K562 (cell line): ENCODE data around the gene RASAL1. TPM values are rescaled to one million over a fixed set of nuclear protein-coding genes. Genes with fewer than 3 reads are reported as not detected.
A peak's percentile ranks its signal among the peaks of the same experiment; 100 is the strongest.

Experiments used
- ATAC-seq: fragments of 200-7000 bp; cut with Tn5 transposase; 3 replicates; pipeline ENCODE4 v1.9.1; 2020; ENCODE audit warnings: moderate library complexity
- BruUV-seq: library from RNA; stranded (reverse); fragments of 400-500 nt; replicated peaks from 2 replicates; lab custom pipeline; 2021; lab: Mats Ljungman, UMichigan
- CTCF ChIA-PET: fragments of 300-600 bp; formaldehyde crosslinking; extraction: SDS; loops from one replicate; lab custom pipeline; 2021; ENCODE audit warnings: low intra/inter-chr PET ratio; lab: Yijun Ruan, JAX
- POLR2A ChIA-PET: fragments of 300-600, 350-650 bp; sonication (Branson Sonifier 250); formaldehyde crosslinking; extraction: SDS; loops from one replicate; lab custom pipeline; 2021; ENCODE audit warnings: antibody characterized with exemption, inconsistent platforms; lab: Yijun Ruan, JAX
- DNase-seq, 4 experiments: peaks; one replicate each; pipeline versions ENCODE4 v3.0.0 to v3.0.0-alpha.2; 2011 to 2018; ENCODE audit warnings: low spot score in 3 of 4, mixed read lengths in 3 of 4; ENCODE audit errors: extremely low read depth in 1 of 4
- FAIRE-seq: peaks from 2 replicates; lab custom pipeline; 2011; peaks lifted over from hg19 to GRCh38; lab: Jason Lieb, UNC
- H2AFZ ChIP-seq: 2 replicates; pipeline ENCODE4 v1.6.0; 2011; ENCODE audit warnings: low read depth, low read length, control low read depth, inconsistent platforms
- H3K27ac ChIP-seq: fragments of 200-600 bp; 3 replicates; pipeline ENCODE4 v1.8.0; 2011; ENCODE audit warnings: low read depth, mild to moderate bottlenecking, control low read depth, inconsistent platforms, low read length, moderate library complexity, mixed read lengths; ENCODE audit errors: extremely low read depth
- H3K27me3 ChIP-seq, 2 experiments: fragments of 300-600 bp in 1 of 2; 2 replicates in 1 of 2; 3 replicates in 1 of 2; pipeline versions ENCODE4 v1.6.0 to v1.8.0; 2011; ENCODE audit warnings: inconsistent platforms in 2 of 2, low read length in 2 of 2, mild to moderate bottlenecking in 1 of 2, mixed read lengths in 1 of 2, moderate library complexity in 1 of 2; ENCODE audit not compliant: control insufficient read depth in 2 of 2, insufficient read depth in 2 of 2
- H3K36me3 ChIP-seq: fragments of 300-600 bp; 3 replicates; pipeline ENCODE4 v1.8.0; 2011; ENCODE audit warnings: mild to moderate bottlenecking, low read length, inconsistent platforms; ENCODE audit not compliant: control insufficient read depth, insufficient read depth
- H3K4me1 ChIP-seq, 2 experiments: fragments of 200-600 bp in 1 of 2; replicated peaks in 1 of 2; 2 replicates in 1 of 2; 3 replicates in 1 of 2; pipeline versions ENCODE4 v1.5.1 to v1.8.0; 2011; ENCODE audit warnings: inconsistent platforms in 2 of 2, low read length in 2 of 2, mild to moderate bottlenecking in 1 of 2, mixed read lengths in 1 of 2, moderate library complexity in 1 of 2; ENCODE audit not compliant: control insufficient read depth in 2 of 2, insufficient read depth in 2 of 2
- H3K4me2 ChIP-seq: 2 replicates; pipeline ENCODE4 v1.6.1; 2011; ENCODE audit warnings: low read length, control low read depth, inconsistent platforms, mixed read lengths; ENCODE audit not compliant: insufficient read depth
- H3K4me3 ChIP-seq: fragments of 200-600 bp; sonication (generic), shearing (Covaris generic); 2 replicates; pipeline ENCODE4 v1.5.1; 2016; ENCODE audit warnings: control low read depth, inconsistent platforms
- H3K79me2 ChIP-seq: fragments of 200-600 bp; 3 replicates; pipeline ENCODE4 v1.8.0; 2011; ENCODE audit warnings: low read length, inconsistent platforms; ENCODE audit not compliant: control insufficient read depth, insufficient read depth
- H3K9ac ChIP-seq, 2 experiments: 2 replicates each; pipeline versions ENCODE4 v1.6.0 to v1.6.1; 2011; ENCODE audit warnings: low read depth in 2 of 2, low read length in 2 of 2, control low read depth in 1 of 2, inconsistent platforms in 1 of 2, mild to moderate bottlenecking in 1 of 2, mixed read lengths in 1 of 2; ENCODE audit not compliant: insufficient read depth in 1 of 2
- H3K9me1 ChIP-seq: one replicate; pipeline ENCODE4 v1.6.0; 2011; ENCODE audit warnings: inconsistent platforms, mild to moderate bottlenecking, low read length, moderate library complexity; ENCODE audit not compliant: control insufficient read depth, insufficient read depth
- H3K9me3 ChIP-seq: replicated peaks from 2 replicates; pipeline ENCODE4 v1.5.1; 2011; ENCODE audit warnings: low read depth, low read length, inconsistent platforms; ENCODE audit not compliant: control insufficient read depth, insufficient read depth
- H4K20me1 ChIP-seq: replicated peaks from 2 replicates; pipeline ENCODE4 v1.6.1; 2011; ENCODE audit warnings: low read length, inconsistent platforms, mixed read lengths; ENCODE audit not compliant: control insufficient read depth, insufficient read depth
- ADNP ChIP-seq: fragments of 200-800 bp; sonication (Bioruptor generic); IDR thresholded peaks from 2 replicates; pipeline ENCODE4 v1.6.1; 2016; ENCODE audit warnings: missing genetic modification characterization, missing compliant biosample characterization
- BHLHE40 ChIP-seq: IDR thresholded peaks from 2 replicates; pipeline ENCODE4 v1.6.1; 2011; ENCODE audit warnings: low read length, improper control_type of control experiment
- EP300 ChIP-seq: IDR thresholded peaks from 2 replicates; pipeline ENCODE4 v1.6.1; 2012; ENCODE audit warnings: low read length, improper control_type of control experiment
- GATAD2B ChIP-seq: fragments of 450-650 bp; IDR thresholded peaks from 2 replicates; pipeline ENCODE4 v1.6.1; 2017; ENCODE audit warnings: mild to moderate bottlenecking, borderline replicate concordance
- HOXB6 ChIP-seq: fragments of 250-450 bp; sonication (Bioruptor Pico); IDR thresholded peaks from 2 replicates; pipeline ENCODE4 v1.5.1; 2022; ENCODE audit warnings: mild to moderate bottlenecking, borderline replicate concordance
- MAZ ChIP-seq, 2 experiments: fragments of 450-650 bp in 1 of 2; sonication (generic) in 1 of 2; formaldehyde crosslinking; IDR thresholded peaks in 1 of 2; conservative IDR thresholded peaks in 1 of 2; 2 replicates each; pipeline versions ENCODE4 v1.4.0 to v1.5.0; 2020; ENCODE audit warnings: mild to moderate bottlenecking in 1 of 2, missing genetic modification reagents in 1 of 2
- MBD2 ChIP-seq: sonication (generic); IDR thresholded peaks from 2 replicates; pipeline ENCODE4 v1.6.1; 2016; ENCODE audit warnings: low read depth, borderline replicate concordance
- MEF2A ChIP-seq: IDR thresholded peaks from 2 replicates; pipeline ENCODE4 v1.6.1; 2011; ENCODE audit warnings: low read depth, mild to moderate bottlenecking, low read length, moderate library complexity; ENCODE audit not compliant: control insufficient read depth
- PYGO2 ChIP-seq: fragments of 450-650 bp; IDR thresholded peaks from 2 replicates; pipeline ENCODE4 v1.6.1; 2016; ENCODE audit warnings: mild to moderate bottlenecking, missing genetic modification characterization, moderate library complexity, missing compliant biosample characterization
- STAT6 ChIP-seq: sonication (generic); formaldehyde crosslinking; IDR thresholded peaks from 2 replicates; pipeline ENCODE4 v1.8.1; 2023; ENCODE audit warnings: mild to moderate bottlenecking, missing genetic modification reagents
- TEAD4 ChIP-seq, 2 experiments: sonication (generic) in 1 of 2; formaldehyde crosslinking in 1 of 2; IDR thresholded peaks; 2 replicates each; pipeline versions ENCODE4 v1.6.1 to v1.8.0; 2012 to 2022; ENCODE audit warnings: borderline replicate concordance in 1 of 2, inconsistent platforms in 1 of 2, low read length in 1 of 2, mild to moderate bottlenecking in 1 of 2, missing genetic modification reagents in 1 of 2
- ZBTB17 ChIP-seq: fragments of 450-650 bp; formaldehyde crosslinking; IDR thresholded peaks from 2 replicates; pipeline ENCODE4 v1.4.0; 2020; ENCODE audit warnings: mild to moderate bottlenecking
- ZC3H11A ChIP-seq: IDR thresholded peaks from 2 replicates; pipeline ENCODE4 v1.6.1; 2012; ENCODE audit warnings: low read depth, low read length, improper control_type of control experiment
- ZC3H4 ChIP-seq: sonication (generic); formaldehyde crosslinking; IDR thresholded peaks from 2 replicates; pipeline ENCODE4 v1.9.0; 2021; ENCODE audit warnings: missing genetic modification reagents, borderline replicate concordance
- ZNF124 ChIP-seq: sonication (generic); formaldehyde crosslinking; IDR thresholded peaks from 2 replicates; pipeline ENCODE4 v1.8.1; 2022; ENCODE audit warnings: missing genetic modification reagents
- ZNF274 ChIP-seq: IDR thresholded peaks from 2 replicates; pipeline ENCODE4 v1.6.1; 2011; ENCODE audit warnings: low read depth, mild to moderate bottlenecking, low read length, moderate library complexity, borderline replicate concordance
- ZNF445 ChIP-seq: fragments of 250-450 bp; sonication (Bioruptor Pico); IDR thresholded peaks from 2 replicates; pipeline ENCODE4 v1.4.0; 2020; ENCODE audit warnings: low read depth, mild to moderate bottlenecking, moderate library complexity
- ZNF707 ChIP-seq: fragments of 250-450 bp; sonication (Bioruptor Pico); conservative IDR thresholded peaks from 2 replicates; pipeline ENCODE4 v1.8.0; 2022; ENCODE audit warnings: inconsistent platforms, mild to moderate bottlenecking, moderate library complexity
- WGBS: fragments of 100-300 bp; shearing (Covaris generic); methylation state at CpG from one replicate; pipeline ENCODE4 v1.1.6; 2016; ENCODE audit warnings: low coverage, mixed read lengths; ENCODE audit not compliant: insufficient coverage; ENCODE audit errors: missing lambda C conversion rate; 5-methylcytosine and 5-hydroxymethylcytosine counted together
- in situ Hi-C: fragments of 300-500 bp; cut with MboI; formaldehyde crosslinking; loops from 4 replicates; pipeline ENCODE4 v1.15.0; 2018; ENCODE audit warnings: inconsistent platforms, mixed read lengths
- intact Hi-C: fragments of 100-400 bp; cut with micrococcal nuclease; formaldehyde crosslinking; loops from 2 replicates; pipeline ENCODE4 v1.14.2; 2022
- polyA plus RNA-seq, 8 experiments: library from polyadenylated mRNA; depleted of rRNA in 4 of 8; stranded (reverse) in 5 of 8; unstranded in 3 of 8; fragments of >200 nt; fragmentation: Nextera tagmentation in 2 of 8; fragmentation: Illumina TruSeq in 1 of 8; extraction: Ambion mirVana in 2 of 8; extraction: Trizol in 1 of 8; gene quantifications; 2 replicates each; pipeline versions ENCODE4 v1.2.1 to v1.2.3, GENCODE V29; 2011 to 2014; ENCODE audit warnings: inconsistent platforms in 1 of 8, missing spikeins in 1 of 8
- total RNA-seq, 7 experiments: library from RNA; depleted of rRNA in 6 of 7; stranded (reverse); fragments of >200 nt in 6 of 7; fragmentation: Illumina TruSeq in 2 of 7; extraction: Trizol in 2 of 7; gene quantifications; 2 replicates each; pipeline versions ENCODE4 v1.2.1 to v1.2.3, GENCODE V29; 2011 to 2021; ENCODE audit warnings: low replicate concordance in 1 of 7

Gene RASAL1
- total and polyA plus RNA-seq, 9 of the 15 experiments (the other 6 are each of a cell fraction or from before 2014, with no cell fraction given), result 0.06 to 0.16 (median 0.14) TPM; not detected in 6

GRCh38 chr12:113136128-113136989, 798 bp upstream of the RASAL1 start:
- H4K20me1 ChIP-seq, result peaks cover 10% of the 10 kb centered on the region
- H3K4me3 ChIP-seq, result peak overlapping the region; percentile 17
- peak; percentile 26; the same call in 2 of the 3 replicates for ATAC-seq
- no peaks in the 10 kb centered on the region for H3K9me3 ChIP-seq
- ChIA-PET CTCF (interaction anchor here (0.7 to 1.0 kb wide), 2 partner anchors 17 to 82 kb away, joined by 3 to 4 read pairs; no protein-coding TSS in a partner anchor), POLR2A (interaction anchor here (1.4 kb wide), 1 partner anchor 25 kb away, joined by 3 read pairs; no protein-coding TSS in a partner anchor)
- 2% methylated on average over 19 of the region's 21 CpGs for WGBS
- in situ Hi-C loops (no loop called here), intact Hi-C loops (no loop called here)
- H3K4me1 ChIP-seq, result peaks cover 8 to 22% of the 10 kb centered on the region in 2 experiments
- no peaks in the 10 kb centered on the region for H3K79me2 ChIP-seq
- H3K27me3 ChIP-seq, result no peaks in the 10 kb centered on the region
- peak in 3 of 4 experiments; percentile 51 to 61 (median 60) for DNase-seq
- peak overlapping the region in 1 of 2 experiments; percentile 66; a peak in 1 of 4 replicates for H3K9ac ChIP-seq
- H3K9me1 ChIP-seq, result no peaks in the 10 kb centered on the region
- no peak overlapping the region; the same call in 1 of the 2 replicates for H2AFZ ChIP-seq
- no peaks in the 10 kb centered on the region for H3K36me3 ChIP-seq
- peak overlapping the region; percentile 70 for H3K4me2 ChIP-seq
- BruUV-seq, result no TSS peak
- FAIRE-seq, result peak; percentile 40
- H3K27ac ChIP-seq, result no peak overlapping the region
- TF ChIP-seq TEAD4 (IDR thresholded peaks at IDR 0.05; ENCODE audit: low read length), result no peak
- no peak for TF ChIP-seq TEAD4 (CRISPR knock-in tag; IDR thresholded peaks at IDR 0.05; ENCODE audit: borderline replicate concordance)
- TF ChIP-seq MBD2, result no peak
- TF ChIP-seq ZNF124, result no peak
- TF ChIP-seq EP300, result no peak
- TF ChIP-seq MEF2A, result no peak
- no peak for TF ChIP-seq ZBTB17
- TF ChIP-seq ZNF707, result no peak
- no peak for TF ChIP-seq ZC3H11A
- no peak for TF ChIP-seq ZNF445 (CRISPR knock-in tag)
- TF ChIP-seq MAZ (CRISPR knock-in tag; conservative IDR thresholded peaks at IDR 0.05 in 1 of 2, IDR thresholded peaks at IDR 0.05 in 1 of 2), result no peak
- no peak for TF ChIP-seq PYGO2 (tag)
- no peak for TF ChIP-seq STAT6 (CRISPR knock-in tag)
- peak; percentile 64 for TF ChIP-seq ADNP (tag)
- no peak for TF ChIP-seq ZC3H4
- no peak for TF ChIP-seq ZNF274
- TF ChIP-seq HOXB6 (CRISPR knock-in tag), result no peak
- TF ChIP-seq BHLHE40, result peak; percentile 28; the same call in 1 of the 2 replicates
- no peak for TF ChIP-seq GATAD2B
